ENCODE data around the gene NFYB. TPM values are rescaled to one million over a fixed set of nuclear protein-coding genes. Genes with fewer than 3 reads are reported as not detected.
"Not testable (repeated sequence)": the region's sequence is repeated elsewhere in the genome, so short reads cannot be mapped to it uniquely, and the experiment has no call there.

The NFYB gene
- 29.7 and 43.1 TPM in 2 replicates for total RNA-seq (2014; rRNA removed; shearing (Covaris generic))

DNA sequence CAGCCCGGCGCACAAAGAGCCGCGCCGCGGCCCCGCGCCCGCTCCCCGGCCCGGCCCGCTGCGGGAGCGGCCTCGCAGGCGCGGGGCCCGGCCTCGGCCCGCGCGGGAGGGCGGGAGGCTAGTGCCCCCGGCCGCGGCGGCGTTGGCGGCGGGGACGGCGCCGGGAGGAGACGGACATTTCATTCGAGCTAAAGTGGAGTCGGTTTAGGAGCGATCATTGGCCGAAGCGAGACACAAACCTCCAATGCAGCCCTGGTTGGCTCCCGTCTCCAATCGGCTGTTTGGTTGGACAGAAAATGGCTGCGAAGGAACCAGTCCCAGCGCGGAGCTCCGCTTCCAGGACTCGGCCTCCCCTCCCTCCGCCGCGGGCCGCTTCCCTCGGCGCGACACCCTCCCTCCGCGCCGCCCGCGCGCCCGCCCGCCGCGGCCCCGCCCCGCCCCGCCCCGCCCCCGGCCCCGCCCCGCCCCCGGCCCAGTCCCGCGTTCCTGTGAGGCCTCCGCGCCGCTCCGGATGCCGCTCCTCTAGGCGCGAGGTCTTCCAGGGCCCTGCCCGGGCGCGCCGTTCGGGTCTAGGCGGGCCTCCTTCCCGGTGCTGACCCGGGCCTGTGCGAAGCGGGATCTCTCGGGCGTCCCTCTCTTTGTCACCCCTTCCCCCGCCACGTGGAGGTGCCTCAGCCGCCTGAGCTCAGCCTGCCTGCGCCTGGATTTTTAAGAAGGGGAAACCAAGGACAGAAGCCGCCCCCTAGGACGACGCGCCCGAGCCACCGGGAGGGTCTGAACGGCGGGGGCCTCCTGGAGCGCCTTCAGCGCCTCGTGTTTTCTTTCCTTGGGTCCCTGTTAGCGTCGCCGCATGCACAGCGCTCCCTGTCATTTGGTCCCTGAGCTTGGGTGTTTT lies at the start of gene NFYB:
Gene NFYB (minus strand): TSS at position 309 of the 895 bp plus-strand sequence. CDS start 2,757 bp downstream, outside the sequence.
- DNase-seq (ENCODE audit: low read depth), result peak; percentile 98

GRCh38 chr12:104187446-104188155 lies 49.6 kb upstream of the NFYB start:
- no peak for DNase-seq (ENCODE audit: low read depth)

DNA sequence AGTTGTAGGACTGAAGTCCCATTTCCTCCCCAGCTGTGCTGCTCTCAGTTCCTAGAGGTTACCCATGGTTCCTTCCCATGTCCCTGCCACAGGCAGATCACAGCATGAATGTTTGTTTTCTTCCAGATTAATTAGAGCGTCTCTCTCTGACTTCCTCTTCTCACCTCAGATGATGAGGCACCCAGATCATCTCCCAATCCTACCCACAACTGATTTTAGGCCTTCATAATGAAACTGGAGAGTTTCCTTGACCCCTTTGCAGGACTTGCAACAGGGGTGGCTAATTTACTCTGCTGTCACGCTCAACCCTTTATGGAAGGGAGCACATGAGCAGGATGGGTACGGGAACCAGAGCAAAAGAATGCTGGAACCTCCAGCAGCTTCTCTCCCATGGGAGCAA lies 45.4 kb upstream of the NFYB start:
- no peak for DNase-seq (ENCODE audit: low read depth)

- no peak for DNase-seq (ENCODE audit: low read depth)
Observed at GRCh38 chr12:104182621-104183378, 44.8 kb upstream of the NFYB start.

GRCh38 chr12:104182144-104182543 lies 44.1 kb upstream of the NFYB start:
- DNase-seq (ENCODE audit: low read depth), result peak; percentile 51

GRCh38 chr12:104181313-104181712 lies 43.3 kb upstream of the NFYB start:
- DNase-seq (ENCODE audit: low read depth), result peak; percentile 37

DNA sequence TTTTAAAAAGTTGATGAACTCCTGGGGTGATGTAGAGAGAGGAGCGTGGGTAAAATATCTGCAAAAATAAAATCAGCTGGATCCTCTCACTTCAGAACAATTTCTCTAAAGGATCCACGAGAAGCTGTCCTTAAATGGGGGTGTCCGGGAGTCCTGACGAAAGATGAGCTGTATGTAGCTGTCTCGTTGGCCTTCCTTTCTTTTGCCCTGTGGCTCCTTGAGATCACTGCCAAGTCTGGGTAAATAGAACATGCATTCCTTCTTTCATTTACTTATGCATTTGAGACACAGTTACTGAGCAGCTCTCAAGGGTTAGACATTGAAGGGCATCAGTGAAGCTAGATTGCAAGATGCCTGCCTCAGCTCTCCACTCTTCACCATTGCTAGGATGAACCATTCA lies 42.4 kb upstream of the NFYB start:
- no peak for DNase-seq (ENCODE audit: low read depth)

DNA sequence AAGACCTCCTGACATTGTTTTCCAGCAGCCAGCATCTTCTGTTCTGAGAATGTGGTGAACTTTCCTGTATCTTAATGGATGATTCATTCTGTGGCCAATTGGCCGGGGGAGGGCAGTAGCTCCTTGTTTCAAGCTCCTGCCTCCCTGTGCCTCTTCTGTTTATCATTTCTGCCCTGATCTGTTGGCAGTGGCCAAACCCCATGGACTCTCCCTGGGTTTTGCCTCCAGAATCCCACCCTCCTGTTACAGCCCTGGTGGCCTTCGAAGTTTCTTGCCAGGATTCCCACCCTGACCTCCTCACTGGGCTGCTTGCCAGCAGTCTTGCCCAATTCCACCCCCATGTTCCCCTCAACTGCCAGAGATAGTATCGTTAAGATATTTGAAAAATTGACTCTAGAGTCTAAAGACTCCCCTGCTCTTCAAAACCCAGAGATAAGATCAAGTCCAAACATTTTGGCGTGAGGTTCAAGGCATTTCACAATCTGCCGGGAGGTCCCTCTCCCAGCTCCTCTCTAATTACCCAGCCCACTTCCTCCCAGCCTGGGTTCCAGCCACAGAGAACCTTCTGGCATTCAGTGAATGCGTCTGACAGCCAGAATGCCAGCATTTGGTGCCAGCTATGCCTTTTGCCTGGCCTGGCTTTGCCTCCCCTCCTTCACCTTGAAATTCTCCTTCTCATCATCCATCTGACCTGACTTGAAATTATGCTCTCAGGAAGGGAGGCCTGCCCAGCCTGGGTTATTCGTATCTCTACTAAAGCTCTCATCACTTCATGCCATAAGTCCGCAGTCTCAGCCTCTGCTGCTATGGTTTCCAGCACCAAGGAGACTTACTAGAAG lies 39.9 kb upstream of the NFYB start:
- DNase-seq (ENCODE audit: low read depth), result peak; percentile 87

DNA sequence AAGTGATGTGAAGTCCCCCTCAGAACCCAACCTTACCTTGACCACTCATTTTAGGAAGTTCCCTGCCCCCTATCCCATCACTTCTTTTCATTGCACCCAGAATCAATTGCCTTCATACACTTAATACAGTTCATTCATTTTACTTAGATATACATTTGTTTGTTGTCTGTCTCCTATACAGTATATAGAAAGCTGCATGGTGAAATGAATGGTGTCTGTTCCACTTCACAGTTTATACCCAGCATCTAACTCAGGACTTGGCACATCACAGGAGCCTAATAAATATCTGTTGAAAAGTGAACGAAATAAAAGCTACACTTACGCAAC lies 39.3 kb upstream of the NFYB start:
- DNase-seq (ENCODE audit: low read depth), result no peak

- no peak for DNase-seq (ENCODE audit: low read depth)
Observed at GRCh38 chr12:104175726-104176247, 37.8 kb upstream of the NFYB start.

- not testable (repeated sequence) for DNase-seq (ENCODE audit: low read depth)
Observed at GRCh38 chr12:104173804-104174203, 35.8 kb upstream of the NFYB start.

DNA sequence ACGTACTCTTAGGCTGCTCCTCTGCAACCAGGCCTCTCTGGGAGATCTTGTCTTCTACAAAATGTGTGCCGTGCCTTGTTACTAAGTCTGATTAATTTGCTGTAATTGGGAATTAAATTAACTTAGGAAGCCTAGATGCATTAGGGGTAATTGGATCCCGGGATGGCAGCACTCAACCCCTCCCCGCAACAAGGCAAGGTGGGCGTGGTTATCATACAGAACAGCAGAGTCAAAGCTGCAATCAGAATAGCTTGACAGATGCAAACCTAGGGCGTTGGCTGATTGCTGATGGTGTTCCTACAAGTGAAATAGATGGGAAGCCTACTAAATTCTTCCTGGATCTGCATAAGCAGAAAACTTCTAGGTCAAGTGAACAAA lies 34.5 kb upstream of the NFYB start:
- DNase-seq (ENCODE audit: low read depth), result no peak

DNA sequence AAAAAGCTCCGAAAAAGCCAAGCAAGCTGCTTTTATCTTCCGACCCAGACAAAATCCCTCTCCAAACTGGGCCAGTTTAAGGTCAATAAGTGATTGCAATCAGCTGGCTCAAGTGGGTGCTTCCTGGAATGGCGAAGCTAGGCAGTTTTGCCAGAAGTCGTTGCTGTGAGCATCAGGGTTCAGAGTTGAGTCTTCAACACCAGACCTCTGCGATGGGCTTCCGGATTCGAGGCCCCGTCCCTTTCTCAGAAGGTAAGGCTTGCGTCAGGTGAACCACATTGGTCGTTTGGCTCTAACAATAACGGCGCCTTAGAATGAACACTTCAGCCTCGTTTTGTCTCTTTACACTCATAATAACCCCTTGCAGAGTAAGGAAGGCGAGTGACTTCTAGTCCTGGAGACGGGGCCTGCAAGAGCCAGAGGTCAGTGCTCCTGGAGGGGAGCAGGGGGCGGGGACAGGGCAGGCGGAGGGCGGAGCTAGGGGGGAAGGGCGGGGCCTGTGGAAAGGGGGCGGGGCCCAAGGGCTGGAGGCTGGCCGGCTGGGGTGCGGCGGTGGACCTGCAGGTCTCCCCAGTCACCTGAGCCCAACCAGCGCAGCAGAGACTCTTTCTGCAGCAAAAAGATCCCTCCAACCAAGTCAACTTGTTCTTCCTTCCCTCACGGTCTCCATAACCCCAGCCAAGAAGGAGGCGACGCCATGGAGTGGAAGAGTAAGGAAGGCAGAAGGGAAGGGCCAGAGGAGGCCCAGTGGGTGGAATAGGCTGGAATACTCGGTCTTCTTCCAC lies 34.0 kb upstream of the NFYB start:
- DNase-seq (ENCODE audit: low read depth), result no peak

GRCh38 chr12:104168596-104168995 lies 30.6 kb upstream of the NFYB start:
- DNase-seq (ENCODE audit: low read depth), result no peak

GRCh38 chr12:104167519-104168458 lies 29.8 kb upstream of the NFYB start:
- DNase-seq (ENCODE audit: low read depth), result no peak

GRCh38 chr12:104166465-104166864 lies 28.5 kb upstream of the NFYB start:
- no peak for DNase-seq (ENCODE audit: low read depth)

GRCh38 chr12:104165801-104166200 lies 27.8 kb upstream of the NFYB start:
- DNase-seq (ENCODE audit: low read depth), result no peak

DNA sequence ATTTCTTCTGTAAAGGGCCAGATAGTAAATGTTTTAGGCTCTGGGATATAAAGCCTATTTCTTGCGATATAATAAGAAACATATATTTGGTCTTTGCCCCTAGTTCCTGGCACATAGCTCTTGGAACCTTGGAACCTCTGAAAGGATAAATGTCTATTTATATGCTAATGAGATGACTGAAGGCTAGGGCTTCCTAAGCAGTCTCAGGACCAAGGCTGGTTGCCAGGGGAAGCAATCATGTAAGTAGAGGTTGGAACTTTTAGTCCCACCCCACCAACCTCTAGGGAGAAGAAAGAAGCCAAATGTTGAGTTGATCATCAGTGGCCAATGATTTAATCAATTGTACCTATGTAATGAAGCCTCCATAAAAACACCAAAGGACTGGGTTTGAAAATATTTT lies 26.6 kb upstream of the NFYB start:
- DNase-seq (ENCODE audit: low read depth), result no peak

GRCh38 chr12:104163631-104164030 lies 25.6 kb upstream of the NFYB start:
- DNase-seq (ENCODE audit: low read depth), result no peak

Data from Daoy (cell line).